HG03097 (cell line): ENCODE measurements around the gene MYT1.
"Not testable (repeated sequence)": the region's sequence is repeated elsewhere in the genome, so short reads cannot be mapped to it uniquely, and the experiment has no call there.

ENCODE experiments used
- ATAC-seq: cut with Tn5 transposase; IDR thresholded peaks from one replicate; pipeline ENCODE4 v1.9.1; 2021; ENCODE audit not compliant: unreplicated experiment, low FRiP score

The MYT1 gene

DNA sequence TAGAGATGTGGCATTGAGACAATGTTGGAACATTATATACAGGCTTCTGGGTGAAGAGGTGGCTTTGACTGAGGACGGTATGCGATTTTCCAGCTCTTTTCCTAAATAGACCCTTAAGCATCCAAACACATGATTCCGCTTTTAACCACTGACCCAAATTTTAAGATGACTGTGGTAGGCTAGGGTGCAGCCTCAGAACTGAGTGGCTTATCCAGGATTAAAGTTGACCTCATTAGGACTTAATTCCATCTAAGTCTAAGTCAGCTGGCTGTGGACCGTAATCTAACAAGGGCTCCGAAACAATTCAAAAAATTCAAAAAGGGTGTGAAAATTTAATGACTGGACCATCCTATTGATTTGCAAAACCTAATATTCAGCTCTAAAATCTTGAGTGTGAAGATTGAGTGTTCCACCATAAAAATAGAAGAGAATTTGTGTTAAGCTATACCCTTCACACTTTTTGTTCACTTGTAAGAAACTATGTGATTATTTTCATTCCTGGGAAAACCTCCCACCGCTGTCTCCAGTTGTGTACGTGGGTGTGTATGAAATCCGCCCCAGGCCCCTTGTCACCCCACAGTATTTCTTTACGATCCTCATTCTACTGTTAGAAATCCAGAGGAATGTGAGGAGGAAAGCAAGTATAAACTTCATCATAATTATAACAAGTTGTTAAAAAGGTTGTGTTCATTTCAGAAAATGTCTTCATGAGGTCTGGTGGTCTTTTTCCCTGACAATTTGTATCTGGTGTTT, 94.0 kb downstream of the MYT1 start:
- no peak for ATAC-seq

DNA sequence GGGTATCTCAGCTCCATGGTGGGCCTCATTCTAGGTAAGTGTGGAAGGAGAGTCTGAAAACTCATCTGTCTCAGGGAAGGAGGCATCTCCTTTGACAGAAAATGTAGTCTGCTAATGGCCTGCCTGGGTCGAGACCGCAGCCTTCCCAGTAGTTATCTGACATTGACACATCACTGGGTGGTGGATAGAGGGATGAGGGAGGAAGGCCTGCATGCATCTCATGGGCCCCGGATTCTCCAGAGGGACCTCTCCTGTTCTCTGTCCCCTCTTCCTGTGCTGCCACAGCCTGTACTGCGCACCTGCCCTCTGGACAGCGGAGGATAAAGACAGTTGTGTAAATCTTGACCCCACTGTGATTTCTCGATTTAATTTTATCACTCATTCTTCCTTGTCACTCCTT, 96.0 kb downstream of the MYT1 start:
- ATAC-seq, result no peak

DNA sequence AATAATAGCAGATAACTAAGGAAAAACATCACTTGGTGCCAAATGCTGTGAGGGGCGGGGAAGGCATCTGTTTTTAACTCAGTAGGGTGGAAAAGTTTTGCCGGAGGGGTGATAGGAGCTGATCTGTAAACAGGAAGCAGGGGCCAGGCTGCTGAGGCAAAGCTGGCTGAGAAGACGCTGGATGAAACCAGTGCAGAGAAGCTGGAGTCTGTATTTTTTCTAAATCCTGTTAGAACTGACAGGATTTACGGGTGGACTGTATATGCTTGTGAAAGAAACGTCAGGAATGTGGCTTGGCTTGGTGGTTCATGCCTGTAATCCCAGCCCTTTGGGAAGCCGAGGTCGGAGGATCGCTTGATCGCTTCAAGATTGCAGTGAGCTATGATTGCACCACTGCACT, 96.9 kb downstream of the MYT1 start:
- ATAC-seq, result no peak

DNA sequence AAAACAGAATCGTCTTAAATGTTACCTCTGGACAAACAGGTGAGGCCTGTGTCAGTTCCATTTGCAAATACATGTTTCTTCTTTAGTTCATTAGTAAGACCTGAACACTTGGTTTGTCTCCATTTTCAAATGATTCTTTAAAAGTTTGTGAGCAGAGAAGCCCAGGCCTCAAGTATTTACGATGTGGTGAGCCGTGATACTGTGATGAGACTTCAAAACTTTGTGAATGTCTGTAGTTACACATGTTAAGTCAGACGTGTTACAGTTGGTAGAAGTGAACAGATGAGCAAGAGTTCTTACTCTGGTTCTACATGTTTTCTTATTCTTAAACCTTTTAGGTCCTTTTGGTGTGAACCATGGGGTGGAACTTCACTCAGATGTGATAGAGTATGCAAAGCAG, 99.8 kb downstream of the MYT1 start:
- ATAC-seq, result no peak

DNA sequence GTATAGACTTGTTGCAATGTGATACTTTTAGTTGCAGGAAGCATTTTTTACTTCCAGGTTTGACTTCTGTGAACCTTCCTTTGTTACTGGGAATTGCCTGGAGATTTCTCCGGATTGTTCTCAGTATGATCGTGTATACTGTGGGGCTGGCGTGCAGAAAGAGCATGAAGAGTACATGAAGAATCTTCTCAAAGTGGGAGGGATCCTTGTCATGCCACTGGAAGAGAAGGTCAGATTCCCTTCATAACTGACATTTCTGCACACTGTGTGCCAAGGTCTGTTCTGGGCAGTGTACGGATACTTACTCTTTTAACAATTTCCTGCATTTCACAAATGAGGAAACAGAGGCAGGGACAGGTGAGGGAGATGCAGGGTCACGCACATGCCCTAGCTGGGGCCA, 100.9 kb downstream of the MYT1 start:
- no peak for ATAC-seq

DNA sequence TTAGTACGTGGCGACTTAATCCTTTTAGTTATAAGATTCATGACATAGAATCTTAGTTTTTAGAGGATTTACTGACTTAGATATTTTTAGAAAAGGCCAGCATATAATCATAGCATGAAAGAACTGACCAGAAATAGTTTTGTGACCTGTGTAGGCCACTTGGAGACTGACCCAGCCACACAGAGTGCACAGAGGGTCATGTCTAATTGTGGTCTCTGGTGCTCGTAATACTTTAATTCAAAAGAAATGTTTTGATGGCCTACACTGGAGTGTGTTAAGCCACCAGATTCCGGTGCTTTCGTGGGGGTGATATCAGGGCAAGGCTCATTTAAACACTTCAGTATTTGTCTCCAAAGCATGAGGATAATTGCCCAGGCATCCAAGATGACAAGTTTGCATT, 102.7 kb downstream of the MYT1 start:
- ATAC-seq, result no peak

DNA sequence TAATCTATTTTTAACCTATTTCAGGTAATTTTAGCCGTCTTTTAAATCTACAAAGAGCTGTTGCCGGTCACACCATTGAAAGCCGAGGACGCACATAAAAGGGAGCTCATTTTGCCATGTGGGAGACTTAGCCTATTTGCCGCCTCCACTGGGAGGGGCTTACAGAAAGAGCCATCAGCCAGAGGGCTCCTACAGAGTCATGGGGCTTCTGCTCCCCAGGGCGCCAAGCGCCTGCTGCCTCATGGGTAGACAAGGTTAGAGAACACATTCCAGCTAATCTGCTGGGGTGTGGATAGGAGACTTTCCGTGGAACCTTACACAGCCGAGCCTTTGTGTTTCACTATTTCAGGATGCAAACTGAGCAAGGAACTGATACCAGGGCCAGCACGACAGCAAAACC, 103.9 kb downstream of the MYT1 start:
- ATAC-seq, result no peak

DNA sequence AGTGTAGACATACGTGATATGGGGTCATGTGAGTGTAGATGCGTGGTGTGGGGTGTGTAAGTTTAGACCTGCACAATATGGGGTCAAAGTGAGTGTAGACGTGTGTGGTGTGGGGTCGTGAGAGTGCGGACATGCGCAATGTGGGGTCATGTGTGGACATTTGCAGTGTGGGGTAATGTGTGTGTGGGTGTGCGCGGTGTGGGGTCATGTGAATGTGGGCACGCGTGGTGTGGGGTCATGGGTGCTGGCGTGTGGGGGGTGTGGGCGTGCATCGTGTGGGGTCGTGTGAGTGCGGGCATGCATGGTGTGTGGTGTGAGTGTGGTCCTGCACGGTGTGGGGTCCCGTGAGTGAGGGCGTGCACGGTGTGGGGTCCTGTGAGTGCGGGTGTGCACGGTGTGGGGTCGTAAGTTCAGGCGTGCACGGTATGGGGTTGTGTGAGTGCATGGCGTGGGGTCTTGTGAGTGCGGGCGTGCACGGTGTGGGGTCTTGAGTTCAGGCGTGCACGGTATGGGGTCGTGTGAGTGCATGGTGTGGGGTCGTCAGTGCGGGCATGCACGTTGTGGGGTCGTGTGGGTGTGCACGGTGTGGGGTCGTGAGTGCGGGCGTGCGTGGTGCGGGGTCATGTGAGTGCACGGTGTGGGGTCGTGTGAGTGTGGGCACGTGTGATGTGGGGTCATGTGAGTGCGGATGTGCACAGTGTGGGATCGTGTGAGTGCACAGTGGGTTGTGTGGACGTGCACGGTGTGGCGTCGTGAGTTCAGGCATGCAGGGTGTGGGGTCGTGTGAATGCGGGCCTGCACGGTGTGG, 105.6 kb downstream of the MYT1 start:
- ATAC-seq, result no peak

DNA sequence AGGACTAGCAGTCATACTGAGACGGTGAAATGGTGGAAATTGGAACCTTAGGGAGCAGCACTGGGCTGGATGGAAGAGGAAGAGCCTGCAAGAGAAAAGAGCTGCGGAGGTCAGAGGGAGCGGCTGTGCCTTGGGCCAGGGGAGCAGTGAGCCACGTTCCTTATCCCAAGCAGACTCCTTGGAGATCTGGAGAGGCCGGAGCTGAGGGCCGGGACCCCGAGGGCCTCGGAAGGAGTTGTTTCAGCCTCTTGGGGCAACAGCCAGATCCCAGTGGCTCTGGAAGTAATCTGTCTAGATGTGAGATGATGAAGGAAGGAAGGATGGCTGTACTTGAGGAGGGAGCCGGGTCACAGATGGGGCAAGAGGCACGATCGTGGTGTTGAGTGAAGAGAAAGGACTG, 107.4 kb downstream of the MYT1 start:
- ATAC-seq, result no peak

DNA sequence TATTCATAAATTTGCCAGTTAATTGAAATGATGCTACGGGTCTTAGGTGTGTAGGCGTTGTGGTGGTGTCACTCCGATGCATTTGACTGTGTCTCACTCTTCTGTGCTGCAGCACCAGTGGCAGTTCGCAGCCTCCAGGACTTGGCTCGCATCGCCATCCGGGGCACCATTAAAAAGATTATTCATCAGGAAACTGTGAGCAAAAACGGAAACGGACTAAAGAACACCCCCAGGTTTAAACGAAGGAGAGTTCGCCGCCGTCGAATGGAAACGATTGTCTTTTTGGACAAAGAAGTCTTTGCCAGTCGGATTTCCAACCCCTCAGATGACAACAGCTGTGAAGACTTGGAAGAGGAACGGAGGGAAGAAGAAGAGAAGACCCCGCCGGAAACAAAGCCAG, 108.9 kb downstream of the MYT1 start:
- ATAC-seq, result no peak

DNA sequence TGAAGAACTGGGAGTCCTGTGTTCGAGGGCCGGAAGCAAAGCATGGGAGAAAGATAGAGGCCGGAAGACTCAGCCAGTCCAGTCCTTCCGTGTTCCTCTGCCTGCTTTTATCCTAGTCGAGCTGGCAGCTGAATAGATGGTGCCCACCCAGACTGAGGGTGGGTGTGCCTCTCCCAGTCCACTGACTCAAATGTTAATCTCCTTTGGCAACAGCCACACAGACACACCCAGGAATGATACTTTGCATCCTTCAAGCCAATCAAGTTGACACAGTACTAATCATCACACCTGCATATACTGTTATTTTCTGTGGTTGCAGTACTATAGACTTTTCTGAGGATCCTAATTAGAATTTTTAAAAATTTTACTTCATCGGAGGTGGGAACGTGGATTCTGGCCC, 112.6 kb downstream of the MYT1 start:
- no peak for ATAC-seq

DNA sequence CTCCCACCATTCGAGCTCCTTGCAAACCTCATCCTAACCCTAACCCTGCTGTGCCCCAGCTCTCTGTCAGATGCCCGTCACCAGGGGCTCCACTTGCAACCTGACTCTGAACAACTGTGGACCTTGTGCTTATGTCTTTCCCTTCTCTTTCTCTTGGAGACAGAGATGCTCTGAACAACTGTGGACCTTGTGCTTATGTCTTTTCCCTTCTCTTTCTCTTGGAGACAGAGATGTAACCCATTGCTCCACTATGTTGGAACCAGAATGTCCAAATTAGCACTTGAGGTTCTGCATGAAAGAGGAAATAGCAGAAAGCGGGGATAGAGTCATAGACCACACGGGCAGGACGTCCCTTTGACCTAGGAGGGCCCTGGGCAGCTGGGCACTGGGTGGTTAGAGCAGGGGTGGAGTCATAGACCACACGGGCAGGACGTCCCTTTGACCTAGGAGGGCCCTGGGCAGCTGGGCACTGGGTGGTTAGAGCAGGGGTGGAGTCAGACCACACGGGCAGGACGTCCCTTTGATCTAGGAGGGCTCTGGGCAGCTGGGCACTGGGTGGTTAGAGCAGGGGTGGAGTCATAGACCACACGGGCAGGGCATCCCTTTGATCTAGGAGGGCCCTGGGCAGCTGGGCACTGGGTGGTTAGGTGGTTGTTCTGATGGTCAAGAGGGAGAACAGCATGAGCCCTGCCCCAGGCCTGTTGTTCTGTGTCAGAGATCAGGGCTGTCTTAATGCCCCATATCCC, 113.5 kb downstream of the MYT1 start:
- no peak for ATAC-seq

DNA sequence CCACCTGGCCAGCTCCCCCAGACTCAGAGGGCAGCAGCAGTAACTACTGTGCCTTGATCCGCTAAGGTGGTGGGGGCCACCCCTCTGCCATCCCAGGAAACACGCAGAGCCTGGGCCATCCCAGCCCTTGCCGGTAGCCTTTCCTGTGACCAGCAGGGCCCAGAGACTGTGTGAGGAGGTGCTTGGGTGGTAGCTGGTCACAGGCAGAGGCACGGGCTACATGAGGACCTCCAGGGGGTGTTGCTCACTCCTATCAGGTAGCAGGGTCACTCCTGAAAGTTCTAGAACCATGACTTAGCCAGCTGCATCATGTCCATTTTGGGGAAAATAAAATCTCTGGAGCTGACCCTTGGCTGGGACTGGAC, 114.0 kb downstream of the MYT1 start:
- no peak for ATAC-seq

DNA sequence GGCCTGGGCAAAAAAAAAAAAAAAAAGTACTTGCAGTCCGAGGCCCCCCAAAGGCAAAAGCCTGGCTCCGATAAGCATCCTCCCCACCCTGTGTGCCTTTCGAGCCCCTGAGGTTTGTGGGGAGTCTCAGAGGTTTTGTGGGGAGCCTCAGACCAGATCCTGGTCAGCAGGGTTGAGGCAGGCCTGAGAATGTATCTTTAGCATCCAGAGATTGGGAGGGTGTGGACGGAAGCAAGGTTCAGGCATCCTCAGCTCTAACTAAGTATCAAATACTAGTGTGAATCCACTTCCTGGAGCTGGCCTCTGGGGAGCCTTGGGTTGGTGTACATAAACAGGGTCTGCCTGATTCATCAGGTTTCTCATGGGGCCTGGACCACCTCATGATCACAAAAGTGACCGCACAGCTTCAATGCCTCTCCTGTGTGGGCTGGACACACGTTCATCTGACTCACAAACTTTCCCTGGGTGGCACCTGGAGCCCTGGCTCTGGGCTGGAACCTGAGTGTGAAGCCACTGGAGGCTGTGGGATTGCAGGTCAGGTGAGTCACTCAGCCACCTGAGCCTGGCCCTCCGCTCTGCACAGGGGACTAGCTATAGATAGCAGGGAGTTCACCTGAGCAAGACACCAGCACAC, 115.7 kb downstream of the MYT1 start:
- no peak for ATAC-seq

DNA sequence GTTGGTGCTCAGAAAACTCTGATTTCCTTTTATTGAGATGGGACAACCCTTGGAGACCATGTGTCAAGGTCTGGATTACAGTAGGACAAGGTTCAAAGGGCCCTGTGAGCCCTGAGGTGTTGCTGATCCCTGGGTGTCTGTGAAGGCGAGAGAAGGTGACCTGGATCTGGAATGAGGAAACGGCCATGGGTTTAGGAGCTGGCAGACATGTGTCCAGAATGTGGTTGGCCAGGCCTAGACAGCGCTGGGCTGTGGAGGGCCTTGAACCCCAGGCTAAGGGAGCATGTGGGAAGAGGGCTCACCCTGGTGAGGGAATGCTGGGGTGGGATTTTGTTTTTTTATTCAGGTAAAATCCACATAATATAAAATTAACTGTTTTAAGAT, 116.2 kb downstream of the MYT1 start:
- ATAC-seq, result no peak

DNA sequence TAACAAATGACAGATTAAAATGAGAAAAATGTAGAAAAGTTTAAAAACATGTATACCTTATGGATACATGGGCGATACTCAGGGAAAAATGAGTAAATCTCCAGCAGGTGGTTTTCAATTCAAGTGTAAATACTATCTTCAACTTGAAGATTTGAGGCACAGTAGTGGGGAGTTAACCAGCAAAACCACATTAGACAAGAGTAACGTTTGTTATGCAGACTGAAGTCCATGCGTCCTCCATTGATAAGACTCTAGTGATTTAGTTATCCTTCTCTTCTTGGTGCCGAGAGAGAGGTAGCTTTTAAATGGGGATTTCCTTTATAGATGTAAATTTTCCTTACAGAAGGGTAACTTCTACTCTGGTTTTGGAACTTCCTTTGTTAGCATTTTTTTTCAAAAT, 119.4 kb downstream of the MYT1 start:
- ATAC-seq, result no peak

DNA sequence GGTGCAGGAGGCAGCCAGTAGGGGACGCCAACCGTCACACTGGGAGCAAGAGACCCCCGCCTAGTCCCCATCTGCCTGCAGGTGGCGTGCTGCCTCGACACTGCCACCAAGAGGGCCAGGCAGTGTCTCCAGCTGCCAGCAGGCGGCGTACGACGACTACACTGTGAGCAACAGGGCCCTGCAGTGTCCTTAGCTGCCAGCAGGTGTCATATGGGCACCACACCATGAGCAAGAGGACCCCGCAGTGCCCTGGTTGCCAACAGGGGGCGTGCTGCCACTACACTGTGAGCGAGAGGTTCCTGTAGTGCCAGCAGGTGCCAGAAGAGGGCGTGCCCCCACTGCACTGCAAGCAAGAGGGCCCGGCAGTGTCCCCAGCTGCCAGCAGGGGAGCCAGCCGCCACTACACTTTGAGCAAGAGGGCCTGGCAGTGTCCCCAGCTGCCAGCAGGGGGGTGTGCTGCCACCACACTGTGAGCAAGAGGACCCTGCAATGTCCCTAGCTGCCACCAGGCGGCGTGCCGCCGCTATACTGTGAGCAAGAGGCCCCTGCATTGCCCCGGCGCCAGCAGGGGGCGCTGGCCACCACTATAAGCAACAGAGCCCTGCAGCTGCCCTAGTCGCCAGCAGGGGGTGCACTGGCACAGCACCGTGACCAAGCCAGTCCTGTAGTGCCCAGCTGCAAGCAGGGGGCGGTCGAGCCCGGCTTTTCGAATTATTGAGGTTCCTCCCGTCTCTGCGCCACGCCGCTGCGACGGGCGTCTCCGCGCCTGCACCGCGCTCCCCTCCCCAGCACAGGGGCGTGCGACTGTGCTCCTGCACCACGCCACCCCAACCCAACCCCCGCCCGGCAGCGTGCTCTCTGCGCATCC, 121.6 kb downstream of the MYT1 start:
- peak; percentile 94 for ATAC-seq

DNA sequence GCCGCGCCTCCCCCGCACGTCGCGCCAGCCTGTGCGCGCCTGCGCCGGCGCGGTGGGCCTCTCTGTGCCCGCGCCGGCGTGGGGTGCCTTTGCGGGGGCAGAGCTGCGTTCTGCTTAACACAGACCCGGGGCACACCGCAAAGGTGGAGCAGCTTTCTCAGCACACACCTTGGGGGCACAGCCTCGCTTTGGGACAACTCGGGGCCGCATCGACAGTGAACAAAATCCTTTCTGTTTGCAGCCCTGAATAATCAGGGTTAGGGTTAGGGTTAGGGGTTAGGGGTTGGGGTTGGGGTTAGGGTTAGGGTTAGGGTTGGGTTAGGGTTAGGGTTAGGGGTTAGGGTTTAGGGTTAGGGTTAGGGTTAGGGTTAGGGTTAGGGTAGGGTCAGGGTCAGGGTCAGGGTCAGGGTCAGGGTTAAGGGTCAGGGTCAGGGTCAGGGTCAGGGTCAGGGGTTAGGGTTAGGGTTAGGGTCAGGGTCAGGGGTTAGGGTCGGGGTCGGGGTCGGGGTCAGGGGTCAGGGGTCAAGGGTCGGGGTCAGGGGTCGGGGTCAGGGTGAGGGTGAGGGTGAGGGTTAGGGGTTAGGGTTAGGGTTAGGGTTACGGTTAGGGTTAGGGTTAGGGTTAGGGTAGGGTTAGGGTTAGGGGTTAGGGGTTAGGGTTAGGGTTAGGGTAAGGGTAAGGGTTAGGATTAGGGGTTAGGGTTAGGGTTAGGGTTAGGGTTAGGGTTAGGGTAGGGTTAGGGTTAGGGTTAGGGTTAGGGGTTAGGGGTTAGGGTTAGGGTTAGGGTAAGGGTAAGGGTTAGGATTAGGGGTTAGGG, 122.4 kb downstream of the MYT1 start:
- not testable (repeated sequence) for ATAC-seq

DNA sequence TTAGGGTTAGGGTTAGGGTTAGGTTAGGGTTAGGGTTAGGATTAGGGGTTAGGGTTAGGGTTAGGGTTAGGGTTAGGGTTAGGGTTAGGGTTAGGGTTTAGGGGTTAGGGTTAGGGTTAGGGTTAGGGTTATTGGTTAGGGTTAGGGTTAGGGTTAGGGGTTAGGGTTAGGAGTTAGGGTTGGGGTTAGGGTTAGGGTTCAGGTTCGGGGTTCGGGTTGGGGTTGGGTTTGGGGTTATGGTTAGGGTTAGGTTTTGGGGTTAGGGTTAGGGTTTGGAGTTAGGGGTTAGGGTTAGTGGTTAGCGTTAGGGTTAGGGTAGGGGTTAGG, 123.0 kb downstream of the MYT1 start:
- ATAC-seq, result not testable (repeated sequence)
